A673 (cell line): ENCODE results near the gene KCNK18. TPM values are rescaled to one million over a fixed set of nuclear protein-coding genes. Genes with fewer than 3 reads are reported as not detected.
A peak's percentile ranks its signal among the peaks of the same experiment; 100 is the strongest.

Source experiments
- BruUV-seq: library from RNA; stranded (reverse); fragments of 400-500 nt; replicated peaks from 2 replicates; lab custom pipeline; 2021; lab: Mats Ljungman, UMichigan
- CTCF ChIA-PET: fragments of 300-600 bp; sonication (Branson Sonifier 250); formaldehyde crosslinking; loops from one replicate; lab custom pipeline; 2022; ENCODE audit warnings: antibody characterized with exemption; lab: Charles Lee
- POLR2A ChIA-PET: fragments of 300-600 bp; sonication (Branson Sonifier 250); formaldehyde crosslinking; loops from one replicate; lab custom pipeline; 2022; ENCODE audit warnings: antibody characterized with exemption; ENCODE audit not compliant: low non-redundant PET; lab: Charles Lee
- DNase-seq: peaks from one replicate; pipeline ENCODE4 v3.0.0-alpha.2; 2015; ENCODE audit warnings: low spot score
- H3K27ac ChIP-seq: fragments of 200-600 bp; sonication (generic); 2 replicates; pipeline ENCODE4 v1.5.1; 2016; ENCODE audit warnings: mixed run types, low read depth, mild to moderate bottlenecking, mixed read lengths, antibody characterized with exemption, low read length; ENCODE audit not compliant: poor library complexity, severe bottlenecking
- H3K27me3 ChIP-seq: fragments of 200-600 bp; sonication (generic); replicated peaks from 2 replicates; pipeline ENCODE4 v1.6.1; 2017; ENCODE audit warnings: mixed run types, low read depth, mild to moderate bottlenecking, mixed read lengths, antibody characterized with exemption, low read length; ENCODE audit not compliant: insufficient read depth, poor library complexity
- H3K36me3 ChIP-seq: fragments of 200-600 bp; sonication (generic); 2 replicates; pipeline ENCODE4 v1.6.1; 2016; ENCODE audit warnings: mixed run types, mild to moderate bottlenecking, mixed read lengths, antibody characterized with exemption, low read length; ENCODE audit not compliant: insufficient read depth, poor library complexity, severe bottlenecking
- H3K4me1 ChIP-seq: fragments of 200-600 bp; sonication (generic); 2 replicates; pipeline ENCODE4 v1.6.1; 2017; ENCODE audit warnings: mixed run types, mild to moderate bottlenecking, mixed read lengths, antibody characterized with exemption, low read length; ENCODE audit not compliant: insufficient read depth, poor library complexity, severe bottlenecking
- H3K4me3 ChIP-seq: fragments of 200-600 bp; sonication (generic); 2 replicates; pipeline ENCODE4 v1.5.1; 2016; ENCODE audit warnings: low read depth, mixed run types, mild to moderate bottlenecking, mixed read lengths, low read length; ENCODE audit not compliant: poor library complexity, severe bottlenecking
- H3K9me3 ChIP-seq: fragments of 200-600 bp; sonication (generic); 2 replicates; pipeline ENCODE4 v1.6.1; 2016; ENCODE audit warnings: mixed run types, low read depth, mild to moderate bottlenecking, mixed read lengths, antibody characterized with exemption, low read length; ENCODE audit not compliant: poor library complexity, severe bottlenecking
- CTCF ChIP-seq: fragments of 300-800, 200-600 bp; sonication (generic); conservative IDR thresholded peaks from 2 replicates; pipeline ENCODE4 v1.5.1; 2017; ENCODE audit warnings: low read depth, mild to moderate bottlenecking, antibody characterized with exemption, low read length, moderate library complexity, mixed read lengths
- EZH2 ChIP-seq: fragments of 200-600 bp; sonication (generic); IDR thresholded peaks from 2 replicates; pipeline ENCODE4 v1.6.1; 2017; ENCODE audit warnings: borderline replicate concordance, low read depth, mild to moderate bottlenecking, mixed read lengths, antibody characterized with exemption, low read length; ENCODE audit not compliant: poor library complexity, severe bottlenecking
- intact Hi-C: fragments of 100-400 bp; cut with micrococcal nuclease; formaldehyde crosslinking; loops from one replicate; pipeline ENCODE4 v1.10.0; 2022; ENCODE audit not compliant: unreplicated experiment
- total RNA-seq: library from RNA; stranded (reverse); gene quantifications from 2 replicates; pipeline ENCODE4 v1.2.3, GENCODE V29; 2021

KCNK18 gene
- total RNA-seq, 1 experiment from 2014 or later = 0.43 TPM

GRCh38 chr10:117175901-117176534 lies 21.3 kb upstream of the KCNK18 start:
- ChIA-PET POLR2A (no interaction called here), CTCF (interaction anchor here (1.3 to 2.3 kb wide), 7 partner anchors 10 to 494 kb away, joined by 4 to 38 read pairs (median 13); no protein-coding TSS in a partner anchor)
- intact Hi-C loops = loop anchor here (1.0 to 2.0 kb wide), 5 partner anchors 85 to 731 kb away; no protein-coding TSS in a partner anchor
- no peaks in the 10 kb centered on the region for H3K27me3 ChIP-seq
- no peak for TF ChIP-seq EZH2
- peak; percentile 90 for TF ChIP-seq CTCF
- H3K36me3 ChIP-seq = no peaks in the 10 kb centered on the region
- H3K4me1 ChIP-seq = peaks cover 15% of the 10 kb centered on the region
- H3K4me3 ChIP-seq = peak overlapping the region; percentile 51
- H3K9me3 ChIP-seq = no peaks in the 10 kb centered on the region
- DNase-seq = peak; percentile 90
- peak overlapping the region; percentile 20 for H3K27ac ChIP-seq
- TSS peak; percentile 12 for BruUV-seq

DNA sequence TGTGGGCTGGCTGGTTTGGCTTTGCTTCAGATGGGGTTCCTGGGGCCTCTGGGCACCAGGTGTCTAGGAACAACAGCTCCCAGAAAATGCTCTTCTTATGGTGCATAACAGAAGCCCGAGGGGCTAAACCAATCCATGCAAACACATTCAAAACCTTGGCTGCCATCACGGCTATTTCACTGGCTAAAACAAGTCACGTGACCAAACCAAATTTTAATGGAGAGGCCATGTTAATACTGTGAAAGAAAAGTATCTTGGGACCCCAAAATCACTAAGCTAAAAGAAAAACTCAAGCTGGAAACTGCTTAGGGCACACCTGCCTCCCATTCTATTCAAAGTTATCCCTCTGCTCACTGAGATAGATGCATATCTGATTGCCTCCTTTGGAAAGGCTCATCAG lies 19.1 kb upstream of the KCNK18 start:
- no TSS peak for BruUV-seq
- Histone ChIP-seq H3K27ac (no peak overlapping the region), H3K4me3 (no peak overlapping the region), H3K9me3 (no peaks in the 10 kb centered on the region), H3K4me1 (peaks cover 15% of the 10 kb centered on the region), H3K27me3 (no peaks in the 10 kb centered on the region), H3K36me3 (no peaks in the 10 kb centered on the region)
- intact Hi-C loops = no loop called here
- no peak for DNase-seq
- POLR2A ChIA-PET = no interaction called here
- TF ChIP-seq EZH2 (no peak), CTCF (no peak)
- CTCF ChIA-PET = no interaction called here

DNA sequence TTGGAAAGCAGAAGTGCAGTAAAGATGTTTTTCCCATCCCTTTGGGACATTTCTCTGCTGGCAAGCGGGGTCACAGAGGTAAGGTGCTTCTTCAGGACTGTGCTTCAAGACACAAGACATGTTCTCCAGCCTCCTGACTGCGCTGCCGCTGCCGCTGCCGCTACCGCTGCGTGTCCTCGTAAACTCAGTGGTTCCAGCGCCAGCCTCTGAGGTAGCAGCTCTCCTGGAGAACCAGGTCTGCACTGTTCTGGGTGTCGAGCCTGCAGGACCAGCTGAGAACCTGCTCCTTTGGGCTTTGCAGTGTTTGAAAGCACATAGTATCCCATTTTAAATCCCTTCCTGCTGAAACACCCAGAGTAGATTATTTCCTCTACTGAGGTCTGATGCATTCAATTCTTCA lies 13.0 kb upstream of the KCNK18 start:
- BruUV-seq = no TSS peak
- TF ChIP-seq EZH2 (no peak), CTCF (no peak)
- H3K4me3 ChIP-seq = no peak overlapping the region
- ChIA-PET CTCF (no interaction called here), POLR2A (no interaction called here)
- intact Hi-C loops = no loop called here
- no peaks in the 10 kb centered on the region for H3K4me1 ChIP-seq
- no peaks in the 10 kb centered on the region for H3K9me3 ChIP-seq
- no peaks in the 10 kb centered on the region for H3K27me3 ChIP-seq
- DNase-seq = no peak
- H3K27ac ChIP-seq = no peak overlapping the region
- H3K36me3 ChIP-seq = no peaks in the 10 kb centered on the region
